Testis (tissue), 2 donors: ENCODE data around the gene UGDH.

Source experiments
- CTCF ChIP-seq, 3 experiments: fragments of 450-650 bp in 2 of 3; fragments of 200-600 bp in 1 of 3; sonication (generic) in 1 of 3; IDR thresholded peaks; one replicate each; pipeline ENCODE4 v1.5.1; 2016 to 2019; ENCODE audit warnings: antibody characterized with exemption in 3 of 3, mild to moderate bottlenecking in 2 of 3, moderate library complexity in 1 of 3
- POLR2A ChIP-seq: fragments of 450-650 bp; IDR thresholded peaks from one replicate; pipeline ENCODE4 v1.6.1; 2017; ENCODE audit warnings: antibody characterized with exemption, mild to moderate bottlenecking, moderate library complexity

DNA sequence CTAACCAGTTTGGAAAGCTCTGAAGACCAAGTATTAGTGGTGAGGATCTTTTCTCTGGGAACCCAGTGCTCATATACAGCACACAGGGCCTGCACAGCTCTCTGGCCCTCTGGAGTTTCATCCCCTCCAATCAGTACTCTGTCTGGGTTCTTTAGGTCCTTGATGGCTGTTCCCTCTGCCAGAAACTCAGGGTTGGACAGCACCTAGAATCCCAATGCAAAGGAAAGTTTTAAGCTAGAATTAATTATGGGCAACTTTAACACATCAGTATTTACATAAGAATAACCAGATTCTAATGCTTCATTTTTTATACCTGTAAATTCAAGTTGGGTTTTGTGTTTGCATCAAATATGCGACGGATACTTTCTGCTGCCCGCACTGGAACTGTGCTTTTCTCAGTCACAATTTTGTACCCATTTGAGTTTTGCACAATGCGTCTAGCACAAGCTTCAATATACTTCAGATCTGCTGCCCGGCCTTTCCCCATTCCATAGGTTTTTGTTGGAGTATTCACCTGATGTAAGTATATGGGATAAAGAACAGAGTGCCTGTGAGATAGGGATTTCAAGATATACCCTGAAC lies 16.8 kb downstream of the UGDH start:
- TF ChIP-seq POLR2A (no peak), CTCF (IDR thresholded peaks at IDR 0.05) (no peak)
